ENCODE results near the gene EPS15.
"Not testable (repeated sequence)": the region's sequence is repeated elsewhere in the genome, so short reads cannot be mapped to it uniquely, and the experiment has no call there.

GRCh38 chr1:51390641-51391040 is 128.4 kb downstream of the EPS15 start:
- TF ChIP-seq ARNTL (CRISPR knock-in tag; IDR thresholded peaks at IDR 0.05; ENCODE audit: borderline replicate concordance, low read depth); CSDC2 (CRISPR knock-in tag; IDR thresholded peaks at IDR 0.05); TCF4 (CRISPR knock-in tag; IDR thresholded peaks at IDR 0.05; ENCODE audit: borderline replicate concordance); OSR1 (CRISPR knock-in tag; IDR thresholded peaks at IDR 0.05); ZFP3 (CRISPR knock-in tag; IDR thresholded peaks at IDR 0.05); ZNF8 (CRISPR knock-in tag; IDR thresholded peaks at IDR 0.05); RARB (CRISPR knock-in tag; IDR thresholded peaks at IDR 0.05); PATZ1 (CRISPR knock-in tag; IDR thresholded peaks at IDR 0.05; ENCODE audit: borderline replicate concordance); ISL1 (CRISPR knock-in tag; IDR thresholded peaks at IDR 0.05): not testable (repeated sequence)
